GM19324 (cell line): ENCODE results near the gene ITGA1.

Source experiments
- ATAC-seq: cut with Tn5 transposase; IDR thresholded peaks from one replicate; pipeline ENCODE4 v1.9.1; 2021; ENCODE audit warnings: mild to moderate bottlenecking, moderate library complexity; ENCODE audit not compliant: unreplicated experiment, low FRiP score

The ITGA1 gene

GRCh38 chr5:52893105-52893504 lies 105.4 kb downstream of the ITGA1 start:
- ATAC-seq, result no peak

GRCh38 chr5:52893863-52894262 lies 106.1 kb downstream of the ITGA1 start:
- no peak for ATAC-seq

- ATAC-seq, result no peak
Observed at GRCh38 chr5:52894451-52894850, 106.7 kb downstream of the ITGA1 start.

GRCh38 chr5:52895075-52895474 lies 107.4 kb downstream of the ITGA1 start:
- no peak for ATAC-seq

GRCh38 chr5:52895572-52896413 lies 108.1 kb downstream of the ITGA1 start:
- ATAC-seq, result no peak

- ATAC-seq, result no peak
Observed at GRCh38 chr5:52896534-52897237, 109.0 kb downstream of the ITGA1 start.

- ATAC-seq, result no peak
Observed at GRCh38 chr5:52897238-52897614, 109.5 kb downstream of the ITGA1 start.

GRCh38 chr5:52898961-52899680 lies 111.4 kb downstream of the ITGA1 start:
- no peak for ATAC-seq

- no peak for ATAC-seq
Observed at GRCh38 chr5:52903142-52903541, 115.4 kb downstream of the ITGA1 start.

- no peak for ATAC-seq
Observed at GRCh38 chr5:52906343-52906742, 118.6 kb downstream of the ITGA1 start.

GRCh38 chr5:52906845-52907244 lies 119.1 kb downstream of the ITGA1 start:
- ATAC-seq, result no peak

GRCh38 chr5:52909192-52909591 lies 121.5 kb downstream of the ITGA1 start:
- ATAC-seq, result no peak

GRCh38 chr5:52910071-52910470 lies 122.4 kb downstream of the ITGA1 start:
- no peak for ATAC-seq

- ATAC-seq, result peak; percentile 99
Observed at GRCh38 chr5:52915176-52915875, 127.6 kb downstream of the ITGA1 start.

- no peak for ATAC-seq
Observed at GRCh38 chr5:52920929-52921328, 133.2 kb downstream of the ITGA1 start.

GRCh38 chr5:52922384-52922783 lies 134.7 kb downstream of the ITGA1 start:
- no peak for ATAC-seq

GRCh38 chr5:52924456-52924855 lies 136.7 kb downstream of the ITGA1 start:
- ATAC-seq, result no peak

GRCh38 chr5:52925001-52925400 lies 137.3 kb downstream of the ITGA1 start:
- ATAC-seq, result no peak

- ATAC-seq, result no peak
Observed at GRCh38 chr5:52928689-52929088, 141.0 kb downstream of the ITGA1 start.

- no peak for ATAC-seq
Observed at GRCh38 chr5:52938226-52938625, 150.5 kb downstream of the ITGA1 start.

- no peak for ATAC-seq
Observed at GRCh38 chr5:52943285-52943684, 155.6 kb downstream of the ITGA1 start.
